Duodenal mucosa (tissue), 2 donors: ENCODE data around the gene ADGRV1.
"Not testable (repeated sequence)": the region's sequence is repeated elsewhere in the genome, so short reads cannot be mapped to it uniquely, and the experiment has no call there.

Source experiments
- H3K27ac ChIP-seq: one replicate; pipeline ENCODE4 v1.7.0; 2013; ENCODE audit warnings: low read depth, low read length
- H3K27me3 ChIP-seq, 2 donors: one replicate each; pipeline ENCODE4 v1.7.0; 2013; ENCODE audit warnings: low read length in 2 of 2, control low read depth in 1 of 2; ENCODE audit not compliant: insufficient read depth in 2 of 2, control insufficient read depth in 1 of 2
- H3K36me3 ChIP-seq, 2 donors: one replicate each; pipeline ENCODE4 v1.7.0; 2013; ENCODE audit warnings: low read length in 2 of 2, control low read depth in 1 of 2; ENCODE audit not compliant: insufficient read depth in 2 of 2, control insufficient read depth in 1 of 2
- H3K4me1 ChIP-seq, 2 donors: one replicate each; pipeline ENCODE4 v1.7.0; 2013; ENCODE audit warnings: low read length in 2 of 2, control low read depth in 1 of 2; ENCODE audit not compliant: insufficient read depth in 2 of 2, control insufficient read depth in 1 of 2
- H3K4me3 ChIP-seq, 2 donors: one replicate each; pipeline ENCODE4 v1.7.0; 2013; ENCODE audit warnings: low read length in 2 of 2, low read depth in 1 of 2
- H3K9ac ChIP-seq, 2 donors: one replicate each; pipeline ENCODE4 v1.7.0; 2013; ENCODE audit warnings: low read length in 2 of 2, low read depth in 1 of 2
- H3K9me3 ChIP-seq, 2 donors: one replicate each; pipeline ENCODE4 v1.7.0; 2013; ENCODE audit warnings: low read length in 2 of 2, control low read depth in 1 of 2; ENCODE audit not compliant: control insufficient read depth in 1 of 2

ADGRV1 gene

GRCh38 chr5:90810211-90810610, 251.6 kb downstream of the ADGRV1 start:
- Histone ChIP-seq H3K27ac (no peak overlapping the region), H3K9me3 (no peaks in the 10 kb centered on the region), H3K36me3 (no peaks in the 10 kb centered on the region), H3K27me3 (no peaks in the 10 kb centered on the region), H3K4me1 (no peaks in the 10 kb centered on the region), H3K4me3 (no peak overlapping the region), H3K9ac (no peak overlapping the region)

GRCh38 chr5:90813392-90813791, 254.8 kb downstream of the ADGRV1 start:
- Histone ChIP-seq H3K9ac (no peak overlapping the region), H3K27ac (no peak overlapping the region), H3K4me3 (no peak overlapping the region), H3K27me3 (no peaks in the 10 kb centered on the region), H3K9me3 (no peaks in the 10 kb centered on the region), H3K4me1 (no peaks in the 10 kb centered on the region), H3K36me3 (no peaks in the 10 kb centered on the region)

GRCh38 chr5:90822062-90822461, 263.5 kb downstream of the ADGRV1 start:
- H3K27ac ChIP-seq, H3K9ac ChIP-seq, H3K9me3 ChIP-seq, H3K4me3 ChIP-seq, H3K27me3 ChIP-seq, H3K4me1 ChIP-seq, H3K36me3 ChIP-seq: not testable (repeated sequence)

- no peak overlapping the region for H3K4me3 ChIP-seq
- H3K36me3 ChIP-seq, result no peaks in the 10 kb centered on the region
- no peak overlapping the region for H3K9ac ChIP-seq
- H3K27me3 ChIP-seq, result no peaks in the 10 kb centered on the region
- peaks cover 0 to under 1% of the 10 kb centered on the region in 2 donors for H3K4me1 ChIP-seq
- H3K27ac ChIP-seq, result no peak overlapping the region
- H3K9me3 ChIP-seq, result no peaks in the 10 kb centered on the region
These were observed 265.8 kb downstream of the ADGRV1 start for GRCh38 chr5:90824436-90824835.

GRCh38 chr5:90830058-90830457, 271.5 kb downstream of the ADGRV1 start:
- H3K27me3 ChIP-seq, result no peaks in the 10 kb centered on the region
- no peak overlapping the region for H3K27ac ChIP-seq
- H3K9me3 ChIP-seq, result no peaks in the 10 kb centered on the region
- H3K4me1 ChIP-seq, result peaks cover 0 to 8% of the 10 kb centered on the region in 2 donors
- no peaks in the 10 kb centered on the region for H3K36me3 ChIP-seq
- H3K4me3 ChIP-seq, result no peak overlapping the region
- H3K9ac ChIP-seq, result no peak overlapping the region

GRCh38 chr5:90833753-90834152, 275.2 kb downstream of the ADGRV1 start:
- Histone ChIP-seq H3K36me3 (no peaks in the 10 kb centered on the region), H3K9ac (no peak overlapping the region), H3K4me1 (peaks cover 0 to 8% of the 10 kb centered on the region in 2 donors), H3K27me3 (no peaks in the 10 kb centered on the region), H3K9me3 (no peaks in the 10 kb centered on the region), H3K27ac (no peak overlapping the region), H3K4me3 (no peak overlapping the region)

GRCh38 chr5:90834711-90835110, 276.1 kb downstream of the ADGRV1 start:
- H3K27ac ChIP-seq, result no peak overlapping the region
- no peaks in the 10 kb centered on the region for H3K36me3 ChIP-seq
- no peak overlapping the region for H3K4me3 ChIP-seq
- no peaks in the 10 kb centered on the region for H3K27me3 ChIP-seq
- no peaks in the 10 kb centered on the region for H3K9me3 ChIP-seq
- H3K9ac ChIP-seq, result no peak overlapping the region
- H3K4me1 ChIP-seq, result peaks cover 0 to 4% of the 10 kb centered on the region in 2 donors

GRCh38 chr5:90843443-90843842, 284.8 kb downstream of the ADGRV1 start:
- Histone ChIP-seq H3K9ac (no peak overlapping the region), H3K4me3 (no peak overlapping the region), H3K4me1 (no peaks in the 10 kb centered on the region), H3K36me3 (no peaks in the 10 kb centered on the region), H3K9me3 (no peaks in the 10 kb centered on the region), H3K27ac (no peak overlapping the region), H3K27me3 (no peaks in the 10 kb centered on the region)

- Histone ChIP-seq H3K36me3 (no peaks in the 10 kb centered on the region), H3K4me3 (no peak overlapping the region), H3K27me3 (no peaks in the 10 kb centered on the region), H3K9ac (no peak overlapping the region), H3K27ac (no peak overlapping the region), H3K9me3 (no peaks in the 10 kb centered on the region), H3K4me1 (no peaks in the 10 kb centered on the region)
These were observed 286.3 kb downstream of the ADGRV1 start for GRCh38 chr5:90844931-90845330.

- Histone ChIP-seq H3K27me3 (no peaks in the 10 kb centered on the region), H3K27ac (no peak overlapping the region), H3K4me3 (no peak overlapping the region), H3K4me1 (no peaks in the 10 kb centered on the region), H3K9ac (no peak overlapping the region), H3K36me3 (no peaks in the 10 kb centered on the region), H3K9me3 (no peaks in the 10 kb centered on the region)
These were observed 287.3 kb downstream of the ADGRV1 start for GRCh38 chr5:90845723-90846554.
